ENCODE data around the gene IFNGR2.

Gene IFNGR2

DNA sequence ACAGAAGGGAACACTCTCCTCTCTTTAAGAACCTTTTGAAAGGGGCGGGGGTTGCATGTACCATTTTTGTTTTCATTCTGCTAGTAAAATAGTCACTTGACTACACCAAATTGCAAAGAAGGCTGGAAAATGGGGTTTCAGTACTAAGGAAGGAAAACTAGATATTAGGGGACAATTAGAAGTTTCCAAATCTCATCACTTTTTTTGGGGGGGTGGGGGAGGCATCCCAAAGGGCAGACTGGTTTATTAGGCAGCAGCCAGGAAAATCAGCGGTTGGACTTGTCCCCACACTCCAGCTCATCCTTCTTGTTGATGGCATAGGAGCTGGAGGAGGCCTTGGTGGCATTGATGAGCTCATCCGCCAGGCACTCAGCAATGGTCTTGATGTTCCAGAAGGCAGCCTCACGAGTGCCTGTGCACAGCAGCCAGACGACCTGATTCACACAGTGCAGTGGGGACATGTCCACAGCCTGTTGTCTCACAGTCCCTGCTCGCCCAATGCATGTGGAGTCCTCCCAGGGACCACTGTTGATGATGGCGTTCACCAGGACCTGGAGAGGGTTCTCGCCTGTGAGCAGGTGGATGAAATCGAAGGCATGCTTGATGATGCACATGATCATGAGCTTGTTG lies 78.2 kb downstream of the IFNGR2 start:
- ATAC-seq: no peak
- DNase-seq: no peak

All from stimulated activated naive CD8-positive, alpha-beta T cell treated with anti-CD3 and anti-CD28 coated beads, Interleukin-15, Interleukin-2, amounts not matched to agents 100 U/mL and 50 U/mL, for 24 hours (primary cell).